Measurements from ENCODE around the gene MCM3AP.

GRCh38 chr21:46229133-46229922, 56.1 kb downstream of the MCM3AP start:
- TF ChIP-seq OSR1 (CRISPR knock-in tag; IDR thresholded peaks at IDR 0.05) (no peak), ESRRG (CRISPR knock-in tag; IDR thresholded peaks at IDR 0.05) (no peak), ARNTL (CRISPR knock-in tag; IDR thresholded peaks at IDR 0.05; ENCODE audit: borderline replicate concordance, low read depth) (no peak)
